ENCODE measurements around the gene HOXB1.

The HOXB1 gene

DNA sequence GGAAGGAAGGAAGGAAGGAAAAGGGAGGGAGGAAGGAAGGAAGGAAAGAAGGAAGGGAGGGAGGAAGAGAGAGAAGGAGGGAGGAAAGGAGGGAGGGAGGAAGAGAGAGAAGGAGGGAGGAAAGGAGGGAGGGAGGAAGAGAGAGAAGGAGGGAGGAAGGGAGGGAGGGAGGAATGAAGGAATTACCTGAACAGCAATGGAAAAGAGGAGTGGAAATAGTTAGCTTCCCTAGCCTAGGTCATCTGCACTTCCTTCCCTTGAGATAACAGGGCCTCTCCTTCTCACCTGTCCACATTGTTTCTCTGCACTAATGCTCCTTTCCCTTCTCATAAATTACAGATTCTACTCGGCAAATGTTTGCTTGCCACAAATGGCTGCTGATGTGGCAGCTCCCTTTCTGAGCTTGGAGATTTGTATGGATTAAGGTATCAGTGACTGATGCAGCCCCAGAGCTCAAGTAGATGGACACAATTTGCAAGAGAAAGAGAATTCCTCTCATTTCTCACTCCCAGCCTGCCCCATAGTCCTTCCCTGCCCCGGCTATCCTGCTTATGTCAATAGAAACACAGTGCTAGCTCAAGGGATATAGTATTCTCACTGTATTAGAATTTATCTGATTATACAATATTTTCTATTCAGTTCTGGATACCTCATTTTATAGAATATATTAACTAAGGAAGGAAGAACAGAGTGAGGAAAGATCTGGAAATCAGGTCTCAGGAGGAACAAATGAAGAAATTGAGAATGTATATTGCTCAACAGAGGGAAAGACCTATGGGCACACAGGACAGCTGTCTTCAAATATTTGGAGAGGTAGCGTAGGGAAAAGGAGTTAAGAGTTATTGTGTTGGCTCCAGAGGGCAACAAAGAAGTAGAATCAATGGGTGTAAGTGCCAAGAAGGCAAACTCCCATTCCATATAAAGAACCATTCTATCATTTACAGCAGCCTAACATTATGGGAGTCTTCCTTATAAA is 14.6 kb downstream of the HOXB1 start:
- TF ChIP-seq, protein P1, sequence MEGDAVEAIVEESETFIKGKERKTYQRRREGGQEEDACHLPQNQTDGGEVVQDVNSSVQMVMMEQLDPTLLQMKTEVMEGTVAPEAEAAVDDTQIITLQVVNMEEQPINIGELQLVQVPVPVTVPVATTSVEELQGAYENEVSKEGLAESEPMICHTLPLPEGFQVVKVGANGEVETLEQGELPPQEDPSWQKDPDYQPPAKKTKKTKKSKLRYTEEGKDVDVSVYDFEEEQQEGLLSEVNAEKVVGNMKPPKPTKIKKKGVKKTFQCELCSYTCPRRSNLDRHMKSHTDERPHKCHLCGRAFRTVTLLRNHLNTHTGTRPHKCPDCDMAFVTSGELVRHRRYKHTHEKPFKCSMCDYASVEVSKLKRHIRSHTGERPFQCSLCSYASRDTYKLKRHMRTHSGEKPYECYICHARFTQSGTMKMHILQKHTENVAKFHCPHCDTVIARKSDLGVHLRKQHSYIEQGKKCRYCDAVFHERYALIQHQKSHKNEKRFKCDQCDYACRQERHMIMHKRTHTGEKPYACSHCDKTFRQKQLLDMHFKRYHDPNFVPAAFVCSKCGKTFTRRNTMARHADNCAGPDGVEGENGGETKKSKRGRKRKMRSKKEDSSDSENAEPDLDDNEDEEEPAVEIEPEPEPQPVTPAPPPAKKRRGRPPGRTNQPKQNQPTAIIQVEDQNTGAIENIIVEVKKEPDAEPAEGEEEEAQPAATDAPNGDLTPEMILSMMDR (IDR thresholded peaks at IDR 0.05; ENCODE audit: poor library complexity, severe bottlenecking): no peak
- DNase-seq (ENCODE audit: low spot score): no peak
- Histone ChIP-seq H3K4me1 (ENCODE audit: insufficient read depth, poor library complexity, severe bottlenecking) (peaks cover 4% of the 10 kb centered on the region), H3K4me3 (ENCODE audit: severe bottlenecking) (no peak overlapping the region), H3K9me3 (ENCODE audit: severe bottlenecking) (no peaks in the 10 kb centered on the region), H3K27ac (ENCODE audit: poor library complexity, severe bottlenecking) (no peak overlapping the region), H3K27me3 (ENCODE audit: insufficient read depth, poor library complexity, severe bottlenecking) (peaks cover 6% of the 10 kb centered on the region), H3K36me3 (ENCODE audit: low read depth) (no peaks in the 10 kb centered on the region)
- no peak for ATAC-seq (ENCODE audit: low read depth)

DNA sequence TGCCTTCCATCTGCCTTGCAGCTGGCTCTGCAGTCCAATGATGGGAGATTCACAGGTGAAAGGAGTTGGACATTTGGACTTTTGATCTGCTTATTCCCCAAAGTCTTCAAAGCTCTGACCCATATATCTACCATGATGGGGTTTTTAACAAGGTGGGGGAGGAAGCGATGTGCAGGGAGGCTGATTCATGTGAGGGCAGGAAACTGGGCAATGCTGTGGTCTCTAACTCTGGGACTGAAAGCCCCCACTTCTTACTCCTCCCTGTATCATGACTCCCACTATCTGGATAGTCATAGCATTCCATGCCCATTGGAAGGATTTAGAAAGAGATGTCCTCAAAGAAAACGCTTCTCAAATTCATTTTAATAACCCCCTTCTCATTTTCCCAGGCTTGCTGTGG is 16.3 kb downstream of the HOXB1 start:
- TF ChIP-seq, protein P1 (IDR thresholded peaks at IDR 0.05; ENCODE audit: poor library complexity, severe bottlenecking): no peak
- H3K4me1 ChIP-seq (ENCODE audit: insufficient read depth, poor library complexity, severe bottlenecking): peaks cover 5% of the 10 kb centered on the region
- no peak overlapping the region for H3K4me3 ChIP-seq (ENCODE audit: severe bottlenecking)
- no peaks in the 10 kb centered on the region for H3K36me3 ChIP-seq (ENCODE audit: low read depth)
- ATAC-seq (ENCODE audit: low read depth) (no peak), DNase-seq (ENCODE audit: low spot score) (no peak)
- H3K27me3 ChIP-seq (ENCODE audit: insufficient read depth, poor library complexity, severe bottlenecking): peaks cover 6% of the 10 kb centered on the region
- H3K9me3 ChIP-seq (ENCODE audit: severe bottlenecking): no peaks in the 10 kb centered on the region
- H3K27ac ChIP-seq (ENCODE audit: poor library complexity, severe bottlenecking): no peak overlapping the region

DNA sequence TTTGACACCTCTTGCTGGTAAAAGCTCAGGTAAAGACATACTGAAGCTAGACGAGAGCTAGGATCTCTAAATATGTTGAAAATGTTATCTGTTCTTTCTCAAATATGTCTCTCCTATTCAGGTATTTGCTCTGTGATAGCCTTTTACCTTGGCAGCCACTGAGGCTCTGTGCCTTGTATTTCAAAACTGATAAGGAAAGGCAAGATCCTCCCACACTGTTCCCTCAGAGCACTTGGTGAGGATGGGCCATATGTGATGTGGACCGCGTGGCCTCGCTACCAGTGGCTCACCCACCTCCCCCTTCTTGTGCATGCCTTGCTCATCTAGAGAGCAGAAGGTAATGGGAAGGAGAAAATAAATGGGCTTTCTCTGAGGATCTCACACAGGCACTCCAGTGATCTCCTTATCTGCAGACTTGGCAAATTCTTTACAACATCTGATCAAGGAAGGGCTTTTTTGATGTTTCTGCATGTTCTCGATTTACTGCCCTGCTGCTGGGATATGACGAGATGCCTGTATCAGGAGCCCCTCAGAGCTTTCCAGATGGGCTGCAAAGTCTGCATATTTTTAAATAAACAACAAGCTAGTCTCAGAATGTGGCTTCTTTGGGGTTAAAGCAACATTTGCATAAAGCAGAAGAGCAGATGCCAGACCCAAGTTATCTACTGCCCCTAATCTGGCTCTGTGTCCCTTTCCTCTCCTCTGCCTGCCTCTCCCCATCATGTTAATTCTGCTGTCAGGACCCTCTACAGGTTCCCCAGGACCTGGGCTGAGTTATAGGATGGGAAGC is 16.9 kb downstream of the HOXB1 start:
- Histone ChIP-seq H3K4me1 (ENCODE audit: insufficient read depth, poor library complexity, severe bottlenecking) (peaks cover 5% of the 10 kb centered on the region), H3K27ac (ENCODE audit: poor library complexity, severe bottlenecking) (no peak overlapping the region), H3K4me3 (ENCODE audit: severe bottlenecking) (no peak overlapping the region), H3K27me3 (ENCODE audit: insufficient read depth, poor library complexity, severe bottlenecking) (peaks cover 6% of the 10 kb centered on the region), H3K36me3 (ENCODE audit: low read depth) (no peaks in the 10 kb centered on the region), H3K9me3 (ENCODE audit: severe bottlenecking) (no peaks in the 10 kb centered on the region)
- DNase-seq (ENCODE audit: low spot score) (no peak), ATAC-seq (ENCODE audit: low read depth) (no peak)
- TF ChIP-seq, protein P1 (IDR thresholded peaks at IDR 0.05; ENCODE audit: poor library complexity, severe bottlenecking): no peak

DNA sequence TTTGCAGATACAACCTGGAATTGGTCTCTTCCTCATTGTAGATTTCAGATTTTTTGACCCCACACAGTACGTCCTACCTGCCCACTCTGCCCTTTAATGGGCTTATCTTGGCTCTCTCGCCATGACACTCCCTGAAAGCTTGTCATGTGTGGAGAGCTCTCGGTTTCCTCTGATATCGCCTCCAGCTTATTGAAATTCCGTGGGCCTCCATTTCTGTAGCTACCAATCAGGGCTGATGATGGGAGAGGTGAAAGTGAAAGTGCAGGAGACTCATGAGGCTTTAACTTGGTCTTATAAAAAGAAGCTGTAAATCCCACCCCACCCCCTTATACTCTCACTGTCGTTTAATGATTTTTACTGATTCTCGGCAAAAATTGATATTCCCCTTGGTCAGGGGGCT is 17.7 kb downstream of the HOXB1 start:
- Histone ChIP-seq H3K36me3 (ENCODE audit: low read depth) (no peaks in the 10 kb centered on the region), H3K4me3 (ENCODE audit: severe bottlenecking) (no peak overlapping the region), H3K4me1 (ENCODE audit: insufficient read depth, poor library complexity, severe bottlenecking) (peaks cover 5% of the 10 kb centered on the region), H3K9me3 (ENCODE audit: severe bottlenecking) (no peaks in the 10 kb centered on the region), H3K27ac (ENCODE audit: poor library complexity, severe bottlenecking) (no peak overlapping the region), H3K27me3 (ENCODE audit: insufficient read depth, poor library complexity, severe bottlenecking) (peaks cover 6% of the 10 kb centered on the region)
- TF ChIP-seq, protein P1 (IDR thresholded peaks at IDR 0.05; ENCODE audit: poor library complexity, severe bottlenecking): no peak
- DNase-seq (ENCODE audit: low spot score) (no peak), ATAC-seq (ENCODE audit: low read depth) (no peak)
